Mucosa of descending colon (tissue), 3 donors: Measurements from ENCODE around the gene FCHSD2. TPM values are rescaled to one million over a fixed set of nuclear protein-coding genes. Genes with fewer than 3 reads are reported as not detected.

Experiments used
- ATAC-seq: fragments of 200-7000 bp; cut with Tn5 transposase; one replicate; pipeline ENCODE4 v1.9.1; 2020; ENCODE audit warnings: mild to moderate bottlenecking, moderate library complexity
- DNase-seq, 3 donors: peaks; one replicate each; pipeline ENCODE4 v3.0.0-alpha.2; 2020
- H3K36me3 ChIP-seq: fragments of 200-600 bp; one replicate; pipeline ENCODE4 v1.8.0; 2021; ENCODE audit warnings: low read depth, mild to moderate bottlenecking
- H3K4me1 ChIP-seq: fragments of 200-600 bp; one replicate; pipeline ENCODE4 v1.8.0; 2021; ENCODE audit warnings: low read depth, mild to moderate bottlenecking
- H3K4me3 ChIP-seq: fragments of 200-600 bp; one replicate; pipeline ENCODE4 v1.8.0; 2021; ENCODE audit warnings: mild to moderate bottlenecking
- H3K9me3 ChIP-seq: fragments of 200-600 bp; one replicate; pipeline ENCODE4 v1.8.0; 2021; ENCODE audit warnings: mild to moderate bottlenecking
- CTCF ChIP-seq: fragments of 200-600 bp; IDR thresholded peaks from one replicate; pipeline ENCODE4 v1.8.0; 2022; ENCODE audit warnings: antibody characterized with exemption, mild to moderate bottlenecking
- intact Hi-C, 2 donors: fragments of 100-400 bp; cut with DNase I in 1 of 2; cut with micrococcal nuclease in 1 of 2; formaldehyde crosslinking; loops; one replicate each; pipeline versions ENCODE4 v1.11.0 to v1.11.1; 2022; cut with DNase I, micrococcal nuclease
- total RNA-seq, 3 donors: library from RNA; stranded (reverse); fragmentation: NEBNext Ultra II Directional in 2 of 3; extraction: Animal tissue kit (Norgen Biotek cat#: 25700) in 2 of 3; gene quantifications; one replicate each; pipeline versions ENCODE4 v1.2.1 to v1.2.4, GENCODE V29; 2021 to 2023
- donor health status: DM: no; HTN: no; CAD: no; lungs with moderate emphysema.
- donor health status: DM: no; HTN: no; CAD: no.
- donor health status: DM: no; HTN: yes; CAD: no.

FCHSD2 gene
- total RNA-seq, 3 donors from 2014 or later = 15.7 to 41.6 (median 21.6) TPM

DNA sequence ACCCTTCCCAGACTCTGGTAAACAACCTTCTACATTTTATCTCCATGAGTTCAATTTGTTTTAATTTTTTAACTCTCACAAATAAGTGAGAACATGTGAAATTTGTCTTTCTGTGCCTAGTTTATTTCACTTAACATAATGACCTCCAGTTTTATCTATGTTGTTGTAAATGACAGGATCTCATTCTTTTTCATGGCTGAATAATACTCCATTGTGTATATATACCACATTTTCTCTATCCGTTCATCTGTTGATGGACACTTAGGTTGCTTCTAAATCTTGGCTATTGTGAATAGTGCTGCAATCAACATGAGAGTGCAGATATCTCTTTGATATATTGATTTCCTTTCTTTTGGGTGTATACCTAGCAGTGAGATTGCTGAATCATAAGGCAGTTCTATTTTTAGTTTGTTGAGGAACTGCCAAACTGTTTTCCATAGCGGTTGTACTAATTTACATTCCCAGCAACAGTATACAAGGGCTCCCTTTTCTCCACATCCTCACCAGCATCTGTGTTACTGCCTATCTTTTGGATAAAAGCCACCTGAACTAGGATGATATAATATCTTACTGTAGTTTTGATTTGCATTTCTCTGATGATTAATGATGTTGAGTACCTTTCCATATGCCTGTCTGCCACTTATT is 234.0 kb downstream of the FCHSD2 start:
- intact Hi-C loops = no loop called here
- Histone ChIP-seq H3K4me3 (no peak overlapping the region), H3K4me1 (no peaks in the 10 kb centered on the region), H3K36me3 (no peaks in the 10 kb centered on the region), H3K9me3 (peaks cover 26% of the 10 kb centered on the region)
- DNase-seq (no peak), ATAC-seq (no peak)
- TF ChIP-seq CTCF = no peak

DNA sequence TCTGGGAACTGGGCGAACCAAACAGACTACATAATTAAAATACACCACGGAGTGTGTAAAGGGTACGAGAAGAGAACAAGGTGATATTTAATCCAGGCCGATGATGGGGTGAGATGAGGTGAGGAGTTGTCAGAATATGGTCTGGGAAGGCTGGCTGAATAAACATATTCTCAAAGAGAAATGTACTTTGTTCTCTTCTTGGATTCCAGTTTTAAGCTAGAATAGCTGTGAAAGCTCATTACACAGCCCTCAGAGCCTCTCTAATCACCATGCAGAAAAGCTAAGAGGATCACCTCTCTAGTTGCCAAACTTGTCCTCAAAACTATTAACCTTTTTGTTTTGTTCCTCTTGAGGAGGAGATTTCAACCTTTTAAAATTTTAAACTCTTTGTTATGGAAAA is 238.1 kb downstream of the FCHSD2 start:
- Histone ChIP-seq H3K4me1 (no peaks in the 10 kb centered on the region), H3K9me3 (peaks cover 3% of the 10 kb centered on the region), H3K36me3 (no peaks in the 10 kb centered on the region), H3K4me3 (no peak overlapping the region)
- ATAC-seq = no peak
- TF ChIP-seq CTCF = no peak
- intact Hi-C loops = no loop called here
- no peak for DNase-seq

DNA sequence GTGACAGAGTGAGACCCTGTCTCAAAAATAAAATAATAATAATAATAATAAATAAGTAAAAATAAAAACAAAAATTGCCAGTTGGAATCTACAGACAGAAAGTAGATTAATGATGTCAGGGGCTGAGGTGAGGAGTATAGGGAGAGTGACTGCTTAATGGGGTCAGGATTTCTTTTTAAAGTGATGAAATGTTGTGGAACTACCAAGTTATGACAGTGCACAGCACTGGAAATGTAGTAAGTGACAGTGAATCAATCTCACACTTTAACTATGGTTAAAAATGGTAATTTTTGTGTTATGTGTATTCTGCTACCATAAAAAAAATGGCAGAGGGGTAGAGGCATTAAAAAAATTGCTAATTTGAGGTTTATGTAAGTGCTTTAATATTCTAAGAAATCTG is 240.7 kb downstream of the FCHSD2 start:
- Histone ChIP-seq H3K9me3 (peaks cover 2% of the 10 kb centered on the region), H3K4me3 (no peak overlapping the region), H3K4me1 (no peaks in the 10 kb centered on the region), H3K36me3 (no peaks in the 10 kb centered on the region)
- TF ChIP-seq CTCF = no peak
- ATAC-seq (no peak), DNase-seq (no peak)
- intact Hi-C loops = no loop called here

- intact Hi-C loops = no loop called here
- ATAC-seq (no peak), DNase-seq (no peak)
- no peaks in the 10 kb centered on the region for H3K4me1 ChIP-seq
- no peak for TF ChIP-seq CTCF
- H3K36me3 ChIP-seq = no peaks in the 10 kb centered on the region
- no peaks in the 10 kb centered on the region for H3K9me3 ChIP-seq
- H3K4me3 ChIP-seq = no peak overlapping the region
Measured at GRCh38 chr11:72900013-72900412, 242.1 kb downstream of the FCHSD2 start.

GRCh38 chr11:72899238-72899637 is 242.9 kb downstream of the FCHSD2 start:
- no peaks in the 10 kb centered on the region for H3K9me3 ChIP-seq
- H3K4me3 ChIP-seq = no peak overlapping the region
- intact Hi-C loops = no loop called here
- no peak for ATAC-seq
- no peaks in the 10 kb centered on the region for H3K36me3 ChIP-seq
- no peaks in the 10 kb centered on the region for H3K4me1 ChIP-seq
- TF ChIP-seq CTCF = no peak
- DNase-seq = no peak

DNA sequence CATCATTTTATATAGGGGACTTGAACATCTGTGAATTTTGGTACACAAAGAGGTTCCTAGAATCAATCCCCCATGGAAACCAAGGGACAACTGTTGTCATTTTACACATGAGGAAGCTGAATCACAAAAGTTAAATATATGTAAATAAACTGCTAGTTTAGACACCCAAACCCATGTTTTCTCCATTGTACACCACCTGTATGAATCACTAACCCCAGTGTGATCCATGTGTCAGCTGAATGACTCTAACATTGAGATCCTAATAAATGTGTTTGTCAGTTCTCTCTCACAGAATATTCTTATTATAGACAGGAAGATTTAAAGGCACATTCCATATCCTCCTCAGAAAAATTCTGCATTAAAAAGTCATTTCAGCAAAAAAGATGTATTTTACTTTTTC is 244.6 kb downstream of the FCHSD2 start:
- H3K4me1 ChIP-seq = no peaks in the 10 kb centered on the region
- H3K9me3 ChIP-seq = no peaks in the 10 kb centered on the region
- no peak for TF ChIP-seq CTCF
- DNase-seq (no peak), ATAC-seq (no peak)
- intact Hi-C loops = no loop called here
- no peak overlapping the region for H3K4me3 ChIP-seq
- no peaks in the 10 kb centered on the region for H3K36me3 ChIP-seq
